IPS-NIHi7 (cell line): ENCODE data around the gene TAF12.
"Not testable (repeated sequence)": the region's sequence is repeated elsewhere in the genome, so short reads cannot be mapped to it uniquely, and the experiment has no call there.

ENCODE experiments used
- DNase-seq: peaks from one replicate; pipeline ENCODE4 v3.0.0; 2012; ENCODE audit warnings: mixed read lengths; ENCODE audit errors: extremely low spot score

TAF12 gene

DNA sequence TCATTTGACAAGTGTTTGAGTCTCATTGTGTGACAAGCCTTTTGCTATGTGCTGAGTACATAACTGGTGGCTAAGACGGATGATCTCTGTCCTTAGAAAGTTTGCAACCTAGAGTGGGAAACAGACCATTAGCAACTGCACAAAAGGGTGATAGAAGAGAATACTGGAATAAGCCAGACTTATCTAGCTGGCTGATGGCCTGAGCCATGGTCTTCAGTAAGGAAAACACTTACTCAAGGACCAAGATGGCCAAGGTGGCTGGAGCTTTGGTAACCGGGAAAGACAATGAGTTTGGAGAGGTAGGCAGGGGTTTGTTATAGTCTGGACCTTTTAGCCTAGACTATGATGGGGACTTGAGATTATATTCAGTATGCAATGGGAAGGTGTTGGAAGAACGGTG lies 1.6 kb upstream of the TAF12 start:
- no peak for DNase-seq

GRCh38 chr1:28642056-28642846 lies 616 bp downstream of the TAF12 start:
- peak; percentile 25 for DNase-seq

- no peak for DNase-seq
Measured at GRCh38 chr1:28640766-28641165, 2.1 kb downstream of the TAF12 start.

DNA sequence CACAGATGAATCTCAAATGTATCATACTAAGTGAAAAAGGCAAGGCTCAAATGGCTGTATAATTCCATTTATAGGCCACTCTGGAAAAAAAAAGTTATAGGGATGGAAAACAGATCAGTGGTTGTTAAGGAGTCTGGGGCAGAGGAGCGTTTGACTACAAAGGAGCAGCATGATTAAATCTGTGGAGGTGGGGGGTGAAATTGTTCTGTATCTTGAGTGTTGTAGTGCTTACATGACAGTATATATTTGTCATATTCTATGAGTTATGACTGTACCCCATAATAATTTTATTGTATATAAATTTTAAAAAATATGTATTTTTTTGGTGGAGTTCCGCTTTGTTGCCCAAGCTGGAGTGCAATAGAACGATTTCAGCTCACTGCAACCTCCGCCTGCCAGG lies 10.3 kb downstream of the TAF12 start:
- DNase-seq: no peak

- no peak for DNase-seq
Measured at GRCh38 chr1:28631713-28632112, 11.2 kb downstream of the TAF12 start.

DNA sequence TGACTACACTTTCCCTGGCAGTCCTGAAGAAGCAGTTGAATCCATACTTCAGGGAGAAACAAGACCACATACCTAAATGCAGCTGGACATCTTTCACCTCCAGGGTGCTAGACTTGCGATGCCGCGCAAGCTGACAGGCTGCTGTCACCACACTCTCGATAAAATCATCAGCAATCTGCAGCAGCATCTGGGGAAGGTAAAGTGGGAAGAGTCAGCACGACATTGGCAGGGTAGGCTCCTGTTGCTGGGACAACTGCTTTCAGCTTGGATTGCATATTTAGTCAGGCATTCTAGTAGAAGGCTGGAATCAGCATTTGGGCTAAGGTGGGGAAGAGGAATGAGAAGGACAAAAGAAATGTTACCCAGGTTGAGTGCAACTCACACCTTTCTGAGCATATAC lies 29.7 kb downstream of the TAF12 start:
- no peak for DNase-seq

- no peak for DNase-seq
Measured at GRCh38 chr1:28606771-28607170, 36.1 kb downstream of the TAF12 start.

- DNase-seq: no peak
Measured at GRCh38 chr1:28604962-28605361, 37.9 kb downstream of the TAF12 start.

- DNase-seq: no peak
Measured at GRCh38 chr1:28604411-28604810, 38.5 kb downstream of the TAF12 start.

DNA sequence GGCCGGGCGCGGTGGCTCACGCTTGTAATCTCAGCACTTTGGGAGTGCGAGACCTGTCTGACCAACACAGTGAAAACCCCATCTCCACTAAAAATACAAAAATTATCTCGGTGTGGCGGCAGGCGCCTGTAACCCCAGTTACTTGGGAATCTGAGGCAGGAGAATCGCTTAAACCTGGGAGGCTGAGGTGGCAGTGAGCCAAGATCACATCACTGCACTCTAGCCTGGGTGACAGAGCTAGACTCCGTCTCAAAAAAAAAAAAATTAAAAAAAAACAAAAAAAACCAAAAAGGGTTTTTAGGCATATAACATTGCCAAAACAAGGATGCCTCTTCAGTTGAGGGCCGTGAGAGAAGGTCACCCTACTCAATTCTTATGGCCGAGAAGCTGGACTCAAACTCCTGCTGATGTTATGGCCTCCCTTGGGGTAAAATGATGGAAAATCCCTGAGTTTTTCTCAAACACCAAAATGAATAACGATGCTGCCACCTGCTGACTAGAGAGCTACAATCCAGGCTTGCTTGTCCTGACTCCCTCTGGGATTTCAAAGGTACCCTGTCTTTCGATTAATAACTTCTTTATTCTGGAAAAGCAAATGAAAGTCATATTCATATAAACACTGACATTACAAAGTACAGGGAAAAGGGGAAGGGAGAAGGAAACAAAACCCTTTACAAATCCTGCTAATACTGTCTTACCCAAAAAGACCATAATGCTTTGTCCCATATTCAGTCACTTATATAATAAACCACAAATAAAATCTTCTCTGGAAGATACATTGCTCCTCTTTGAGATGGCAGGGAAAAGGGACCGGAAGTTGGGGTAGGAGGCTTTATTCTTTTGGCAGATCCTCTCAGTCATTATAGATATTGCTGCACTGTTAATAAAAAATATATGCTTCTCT lies 40.1 kb downstream of the TAF12 start:
- DNase-seq: peak; percentile 74

DNA sequence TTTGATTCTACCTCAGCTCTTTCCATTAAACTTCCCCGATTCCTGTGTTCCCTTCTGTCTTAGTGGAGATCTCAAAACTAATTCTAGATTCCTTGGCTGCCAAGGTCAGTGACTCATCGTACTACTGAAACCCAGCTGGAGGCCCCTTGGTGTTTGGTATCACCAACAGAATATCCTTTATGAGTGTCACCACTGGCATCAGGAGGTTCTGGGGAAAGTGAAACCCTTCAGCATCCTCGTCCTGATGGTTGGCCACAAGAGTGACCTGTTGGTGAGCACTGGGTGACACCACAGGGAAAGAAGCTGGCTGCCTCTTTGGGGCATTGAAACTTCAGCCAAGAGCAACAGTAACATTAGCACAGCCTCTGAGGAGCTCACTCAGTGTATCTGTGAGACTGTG lies 41.2 kb downstream of the TAF12 start:
- DNase-seq: no peak

GRCh38 chr1:28596276-28596675 lies 46.6 kb downstream of the TAF12 start:
- DNase-seq: not testable (repeated sequence)

GRCh38 chr1:28595412-28596191 lies 47.3 kb downstream of the TAF12 start:
- no peak for DNase-seq

DNA sequence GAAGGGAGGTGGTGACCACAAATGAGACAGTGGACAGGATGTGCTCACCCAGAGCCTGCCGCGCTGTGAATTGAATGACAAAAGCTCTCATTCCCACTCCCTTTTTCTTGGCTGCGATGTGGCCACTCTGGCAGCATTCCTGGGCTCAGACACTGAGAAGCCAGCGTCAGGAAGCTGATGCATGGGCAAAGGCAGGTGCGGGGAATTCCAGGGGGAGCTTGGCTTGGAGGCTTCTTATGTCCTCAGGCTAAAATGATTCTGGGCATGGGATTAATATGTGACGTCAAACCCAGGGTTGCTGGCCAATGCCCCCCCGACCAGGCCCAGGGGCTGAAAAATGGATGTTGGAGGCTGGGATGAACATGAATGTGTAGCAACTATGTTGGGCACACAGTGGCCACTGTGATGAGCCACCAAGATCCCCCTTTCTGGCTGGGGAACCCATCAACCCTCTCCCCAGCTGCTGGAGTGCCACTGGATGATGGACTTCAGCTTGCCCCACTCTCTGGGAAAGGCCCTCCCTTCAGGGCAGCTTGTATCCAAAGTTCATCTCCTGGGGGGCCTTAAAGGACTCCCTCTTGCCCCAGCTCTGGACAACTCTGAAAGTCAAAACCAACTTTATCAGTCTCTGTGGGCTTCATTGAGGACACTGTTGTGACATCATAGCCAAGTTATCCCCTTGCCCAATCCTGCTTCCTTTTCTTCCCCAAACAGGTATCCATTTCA lies 48.0 kb downstream of the TAF12 start:
- not testable (repeated sequence) for DNase-seq

DNA sequence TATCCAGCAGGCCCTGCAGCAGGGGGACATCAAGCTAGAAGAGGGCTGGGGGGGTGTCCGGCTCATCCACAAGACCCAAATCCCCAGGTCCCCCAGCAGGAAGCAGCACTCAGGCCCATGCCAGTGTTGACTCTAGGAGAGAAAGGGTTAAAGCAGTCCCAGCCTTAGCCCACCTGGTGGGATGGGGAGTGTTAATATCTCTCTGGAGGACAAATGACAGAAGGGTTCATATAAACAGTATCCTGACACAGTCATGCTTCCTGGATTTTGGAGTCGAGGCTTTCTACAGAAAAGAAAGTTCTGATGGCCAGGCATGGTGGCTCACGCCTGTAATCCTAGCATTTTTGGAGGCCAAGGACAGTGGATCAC lies 48.9 kb downstream of the TAF12 start:
- DNase-seq: not testable (repeated sequence)

- DNase-seq: no peak
Measured at GRCh38 chr1:28592321-28593071, 50.4 kb downstream of the TAF12 start.

DNA sequence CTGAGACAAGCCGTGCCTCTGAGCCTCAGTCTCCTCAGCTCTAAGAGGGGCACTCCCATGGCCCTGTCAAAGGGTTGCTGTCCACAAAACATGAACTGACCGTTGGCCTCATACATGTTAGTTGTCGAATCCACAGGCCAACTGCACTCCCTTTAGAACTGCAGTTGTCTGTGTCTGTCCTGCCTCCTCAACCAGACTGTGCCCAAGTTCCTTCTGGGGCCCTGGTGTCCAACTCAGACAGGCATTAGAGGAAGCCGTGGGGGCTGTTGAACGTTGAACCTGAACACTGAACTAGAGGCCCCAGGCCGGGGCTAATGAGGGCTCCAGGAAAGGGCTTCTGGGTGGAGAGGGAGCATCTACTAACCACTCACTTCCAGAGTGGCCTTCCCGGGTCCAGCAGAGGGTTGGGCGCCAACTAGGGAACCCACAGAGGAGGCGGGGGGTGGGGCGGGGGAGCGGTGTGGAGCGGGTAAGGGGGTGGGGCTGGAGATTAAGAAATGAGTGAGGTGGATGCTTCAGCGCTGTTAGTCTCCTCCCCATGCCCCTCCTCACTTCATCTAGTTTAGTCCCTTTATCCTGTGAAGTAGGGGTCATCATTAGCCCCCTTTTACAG lies 51.1 kb downstream of the TAF12 start, which contains the start of gene RAB42:
RAB42 (plus strand) TSS at position 558 of the 613 bp plus-strand sequence. CDS start 247 bp downstream, outside the sequence.
- peak; percentile 52 for DNase-seq

DNA sequence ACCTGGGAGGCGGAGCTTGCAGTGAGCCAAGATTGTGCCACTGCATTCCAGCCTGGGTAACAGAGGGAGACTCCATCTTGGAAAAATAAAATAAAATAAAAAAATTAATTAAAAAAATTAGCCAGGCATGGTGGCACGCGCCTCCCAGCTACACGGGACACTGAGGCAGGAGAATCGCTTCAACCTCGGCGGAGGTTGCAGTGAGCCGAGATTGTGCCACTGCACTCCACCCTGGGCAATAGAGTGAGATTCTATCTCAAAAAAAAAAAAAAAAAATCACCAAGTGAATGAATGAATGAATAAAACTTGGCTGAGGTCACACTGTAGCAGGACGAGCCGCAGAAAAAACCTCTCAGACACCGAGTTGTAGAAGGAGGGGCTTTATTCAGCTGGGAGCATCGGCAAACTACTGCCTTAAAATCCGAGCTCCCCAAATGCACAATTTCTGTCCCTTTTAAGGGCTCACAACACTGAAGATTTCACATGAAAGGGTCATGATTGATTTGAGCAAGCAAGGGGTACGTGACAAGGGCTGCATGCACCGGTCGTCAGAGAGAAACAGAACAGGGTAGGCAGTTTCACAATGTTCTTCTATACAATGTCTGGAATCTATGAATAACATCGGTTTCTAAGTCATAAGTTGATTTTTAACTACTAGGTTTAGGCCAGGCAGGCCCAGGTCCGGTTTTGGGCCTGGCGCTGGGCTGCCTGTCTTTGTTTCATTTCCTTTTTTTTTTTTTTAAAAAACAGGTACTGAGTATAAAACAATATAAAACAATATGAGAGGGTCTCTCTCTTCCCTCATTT lies 56.1 kb downstream of the TAF12 start:
- not testable (repeated sequence) for DNase-seq

GRCh38 chr1:28582248-28582615 lies 60.6 kb downstream of the TAF12 start:
- DNase-seq: no peak
